ENCODE measurements around the gene BEX3.
"Not testable (repeated sequence)": the region's sequence is repeated elsewhere in the genome, so short reads cannot be mapped to it uniquely, and the experiment has no call there.

Gene BEX3

GRCh38 chrX:103376979-103377324 lies 614 bp downstream of the BEX3 start:
- TF ChIP-seq POU2F2 (IDR thresholded peaks at IDR 0.05; ENCODE audit: low read depth, low read length): no peak
- no peak for DNase-seq (ENCODE audit: insufficient read length, low spot score)

GRCh38 chrX:103378990-103379389 lies 2.7 kb downstream of the BEX3 start:
- FAIRE-seq (no peak), DNase-seq (ENCODE audit: insufficient read length, low spot score) (no peak)
- TF ChIP-seq POLR2AphosphoS5 (IDR thresholded peaks at IDR 0.05; ENCODE audit: low read depth, low read length) (no peak), POLR2A (IDR thresholded peaks at IDR 0.05; ENCODE audit: low read depth, low read length) (no peak), TAF1 (IDR thresholded peaks at IDR 0.05; ENCODE audit: low read depth, low read length) (no peak), PAX5 (IDR thresholded peaks at IDR 0.05; ENCODE audit: insufficient read depth, low read length, severe bottlenecking) (no peak), POU2F2 (IDR thresholded peaks at IDR 0.05; ENCODE audit: low read depth, low read length) (no peak), SPI1 (IDR thresholded peaks at IDR 0.05; ENCODE audit: low read depth, low read length) (no peak)

More at GRCh38 chrX:103376979-103377324, 614 bp downstream of the BEX3 start:
- FAIRE-seq: no peak

GRCh38 chrX:103382877-103383276 lies 6.5 kb downstream of the BEX3 start:
- TF ChIP-seq TAF1 (IDR thresholded peaks at IDR 0.05; ENCODE audit: low read depth, low read length) (no peak), SPI1 (IDR thresholded peaks at IDR 0.05; ENCODE audit: low read depth, low read length) (no peak), PAX5 (IDR thresholded peaks at IDR 0.05; ENCODE audit: insufficient read depth, low read length, severe bottlenecking) (no peak), POU2F2 (IDR thresholded peaks at IDR 0.05; ENCODE audit: low read depth, low read length) (no peak), POLR2AphosphoS5 (IDR thresholded peaks at IDR 0.05; ENCODE audit: low read depth, low read length) (no peak), POLR2A (IDR thresholded peaks at IDR 0.05; ENCODE audit: low read depth, low read length) (no peak)
- no peak for DNase-seq (ENCODE audit: insufficient read length, low spot score)
- FAIRE-seq: no peak

GRCh38 chrX:103384672-103385071 lies 8.3 kb downstream of the BEX3 start:
- FAIRE-seq (no peak), DNase-seq (ENCODE audit: insufficient read length, low spot score) (no peak)
- TF ChIP-seq SPI1 (IDR thresholded peaks at IDR 0.05; ENCODE audit: low read depth, low read length): no peak
- TF ChIP-seq POU2F2 (IDR thresholded peaks at IDR 0.05; ENCODE audit: low read depth, low read length): no peak
- no peak for TF ChIP-seq PAX5 (IDR thresholded peaks at IDR 0.05; ENCODE audit: insufficient read depth, low read length, severe bottlenecking)
- TF ChIP-seq POLR2A (IDR thresholded peaks at IDR 0.05; ENCODE audit: low read depth, low read length): no peak
- no peak for TF ChIP-seq TAF1 (IDR thresholded peaks at IDR 0.05; ENCODE audit: low read depth, low read length)
- TF ChIP-seq POLR2AphosphoS5 (IDR thresholded peaks at IDR 0.05; ENCODE audit: low read depth, low read length): no peak

- not testable (repeated sequence) for FAIRE-seq; DNase-seq (ENCODE audit: insufficient read length, low spot score)
These were observed 9.0 kb downstream of the BEX3 start for GRCh38 chrX:103385283-103385830.

- FAIRE-seq (no peak), DNase-seq (ENCODE audit: insufficient read length, low spot score) (no peak)
- TF ChIP-seq POU2F2 (IDR thresholded peaks at IDR 0.05; ENCODE audit: low read depth, low read length): no peak
- no peak for TF ChIP-seq PAX5 (IDR thresholded peaks at IDR 0.05; ENCODE audit: insufficient read depth, low read length, severe bottlenecking)
These were observed 10.0 kb downstream of the BEX3 start for GRCh38 chrX:103386332-103386731.

GRCh38 chrX:103393487-103393886 lies 17.1 kb downstream of the BEX3 start:
- no peak for FAIRE-seq
- TF ChIP-seq POLR2AphosphoS5 (IDR thresholded peaks at IDR 0.05; ENCODE audit: low read depth, low read length) (no peak), PAX5 (IDR thresholded peaks at IDR 0.05; ENCODE audit: insufficient read depth, low read length, severe bottlenecking) (no peak), POLR2A (IDR thresholded peaks at IDR 0.05; ENCODE audit: low read depth, low read length) (no peak), POU2F2 (IDR thresholded peaks at IDR 0.05; ENCODE audit: low read depth, low read length) (no peak), SPI1 (IDR thresholded peaks at IDR 0.05; ENCODE audit: low read depth, low read length) (no peak), TAF1 (IDR thresholded peaks at IDR 0.05; ENCODE audit: low read depth, low read length) (no peak)
- DNase-seq (ENCODE audit: insufficient read length, low spot score): no peak

- no peak for TF ChIP-seq SPI1 (IDR thresholded peaks at IDR 0.05; ENCODE audit: low read depth, low read length)
- no peak for TF ChIP-seq POLR2A (IDR thresholded peaks at IDR 0.05; ENCODE audit: low read depth, low read length)
- TF ChIP-seq TAF1 (IDR thresholded peaks at IDR 0.05; ENCODE audit: low read depth, low read length): no peak
- no peak for TF ChIP-seq POU2F2 (IDR thresholded peaks at IDR 0.05; ENCODE audit: low read depth, low read length)
- TF ChIP-seq PAX5 (IDR thresholded peaks at IDR 0.05; ENCODE audit: insufficient read depth, low read length, severe bottlenecking): no peak
- no peak for TF ChIP-seq POLR2AphosphoS5 (IDR thresholded peaks at IDR 0.05; ENCODE audit: low read depth, low read length)
- no peak for DNase-seq (ENCODE audit: insufficient read length, low spot score)
- no peak for FAIRE-seq
These were observed 19.8 kb downstream of the BEX3 start for GRCh38 chrX:103396186-103396585.

GRCh38 chrX:103396660-103397059 lies 20.3 kb downstream of the BEX3 start:
- DNase-seq (ENCODE audit: insufficient read length, low spot score) (no peak), FAIRE-seq (no peak)
- TF ChIP-seq POU2F2 (IDR thresholded peaks at IDR 0.05; ENCODE audit: low read depth, low read length) (no peak), TAF1 (IDR thresholded peaks at IDR 0.05; ENCODE audit: low read depth, low read length) (no peak), POLR2A (IDR thresholded peaks at IDR 0.05; ENCODE audit: low read depth, low read length) (no peak)

- FAIRE-seq: no peak
- TF ChIP-seq POLR2A (IDR thresholded peaks at IDR 0.05; ENCODE audit: low read depth, low read length): no peak
- DNase-seq (ENCODE audit: insufficient read length, low spot score): no peak
These were observed 21.4 kb downstream of the BEX3 start for GRCh38 chrX:103397707-103398106.

- no peak for TF ChIP-seq SPI1 (IDR thresholded peaks at IDR 0.05; ENCODE audit: low read depth, low read length)
- no peak for TF ChIP-seq POLR2A (IDR thresholded peaks at IDR 0.05; ENCODE audit: low read depth, low read length)
- no peak for TF ChIP-seq POU2F2 (IDR thresholded peaks at IDR 0.05; ENCODE audit: low read depth, low read length)
- TF ChIP-seq TAF1 (IDR thresholded peaks at IDR 0.05; ENCODE audit: low read depth, low read length): no peak
- no peak for TF ChIP-seq POLR2AphosphoS5 (IDR thresholded peaks at IDR 0.05; ENCODE audit: low read depth, low read length)
- TF ChIP-seq PAX5 (IDR thresholded peaks at IDR 0.05; ENCODE audit: insufficient read depth, low read length, severe bottlenecking): no peak
- DNase-seq (ENCODE audit: insufficient read length, low spot score) (no peak), FAIRE-seq (no peak)
These were observed 22.1 kb downstream of the BEX3 start for GRCh38 chrX:103398421-103398864.
